ENCODE data around the gene S100PBP. TPM values are rescaled to one million over a fixed set of nuclear protein-coding genes. Genes with fewer than 3 reads are reported as not detected.

Gene S100PBP
- total and polyA plus RNA-seq, 2 of the 13 experiments (the other 11 are each of a cell fraction or from before 2014, with no cell fraction given): 20.4 to 26.1 TPM

- TF ChIP-seq PHF8 (CRISPR knock-in tag; IDR thresholded peaks at IDR 0.05): peak; percentile 70
- TF ChIP-seq ZNF24 (IDR thresholded peaks at IDR 0.05): no peak
- TF ChIP-seq RFXANK (CRISPR knock-in tag; IDR thresholded peaks at IDR 0.05): no peak
- peak; percentile 38; the same call in 1 of the 2 replicates for TF ChIP-seq MED13 (CRISPR knock-in tag; IDR thresholded peaks at IDR 0.05)
- TF ChIP-seq HNRNPUL1 (IDR thresholded peaks at IDR 0.05; ENCODE audit: low read depth, low read length): no peak
- TF ChIP-seq MAZ (IDR thresholded peaks at IDR 0.05; ENCODE audit: borderline replicate concordance, low read depth, low read length): no peak
- TF ChIP-seq MAZ (CRISPR knock-in tag; IDR thresholded peaks at IDR 0.05; ENCODE audit: low read depth): no peak
- no peak for TF ChIP-seq ZNF256 (CRISPR knock-in tag; conservative IDR thresholded peaks at IDR 0.05)
- no peak for TF ChIP-seq NR3C1 (CRISPR knock-in tag; IDR thresholded peaks at IDR 0.05)
- TF ChIP-seq SRSF1 (optimal IDR thresholded peaks at IDR 0.05; ENCODE audit: low read depth, low read length): no peak
- no peak for TF ChIP-seq NFKBIZ (CRISPR knock-in tag; IDR thresholded peaks at IDR 0.05)
- no peak for TF ChIP-seq CENPT (CRISPR knock-in tag; IDR thresholded peaks at IDR 0.05; ENCODE audit: low read depth)
- TF ChIP-seq ZNF232 (CRISPR knock-in tag; IDR thresholded peaks at IDR 0.05; ENCODE audit: borderline replicate concordance): no peak; the same call in 1 of the 2 replicates
- 0 out of 2 replicates have a peak, but pooled peaks have one; percentile 18 for TF ChIP-seq ZNF292 (CRISPR knock-in tag; IDR thresholded peaks at IDR 0.05; ENCODE audit: borderline replicate concordance, low read depth)
- TF ChIP-seq ZNF160 (CRISPR knock-in tag; IDR thresholded peaks at IDR 0.05): no peak
- TF ChIP-seq DBP (CRISPR knock-in tag; IDR thresholded peaks at IDR 0.05; ENCODE audit: not compliant biosample characterization): no peak
- no peak for TF ChIP-seq ZMAT3 (CRISPR knock-in tag; conservative IDR thresholded peaks at IDR 0.05)
- no peak for TF ChIP-seq ZNF546 (CRISPR knock-in tag; conservative IDR thresholded peaks at IDR 0.05)
- no peak for TF ChIP-seq TSC22D2 (CRISPR knock-in tag; IDR thresholded peaks at IDR 0.05; ENCODE audit: borderline replicate concordance)
- TF ChIP-seq ELF3 (CRISPR knock-in tag; IDR thresholded peaks at IDR 0.05): no peak
- TF ChIP-seq ZNF296 (CRISPR knock-in tag; conservative IDR thresholded peaks at IDR 0.05): peak; percentile 71; the same call in 1 of the 2 replicates
- TF ChIP-seq MXI1 (IDR thresholded peaks at IDR 0.05; ENCODE audit: borderline replicate concordance, low read depth, low read length): no peak
- TF ChIP-seq MED8 (CRISPR knock-in tag; IDR thresholded peaks at IDR 0.05; ENCODE audit: insufficient replicate concordance): no peak
- no peak for TF ChIP-seq TIGD3 (CRISPR knock-in tag; IDR thresholded peaks at IDR 0.05; ENCODE audit: borderline replicate concordance)
- TF ChIP-seq ZSCAN12 (CRISPR knock-in tag; IDR thresholded peaks at IDR 0.05): no peak
- TF ChIP-seq ETS1 (CRISPR knock-in tag; IDR thresholded peaks at IDR 0.05): peak; percentile 54
- no peak; the same call in 1 of the 2 replicates for TF ChIP-seq ZNF672 (CRISPR knock-in tag; IDR thresholded peaks at IDR 0.05)
- no peak for TF ChIP-seq EP300 (IDR thresholded peaks at IDR 0.05; ENCODE audit: low read depth in 2 of 2, low read length in 2 of 2)
- TF ChIP-seq EP300 (CRISPR knock-in tag; IDR thresholded peaks at IDR 0.05; ENCODE audit: borderline replicate concordance): no peak
Observed at GRCh38 chr1:32817815-32818786, 648 bp downstream of the S100PBP start (continued).
